D721Med (cell line): ENCODE results near the gene DECR2.

ENCODE experiments used
- DNase-seq: peaks from one replicate; pipeline ENCODE4 v3.0.0; 2011; ENCODE audit warnings: low spot score; ENCODE audit not compliant: insufficient read length
- FAIRE-seq: peaks from 2 replicates; lab custom pipeline; 2011; peaks lifted over from hg19 to GRCh38; lab: Jason Lieb, UNC
- TF ChIP-seq, protein P1 (sequence below): IDR thresholded peaks from 2 replicates; pipeline ENCODE4 v1.5.1; 2012; ENCODE audit warnings: mild to moderate bottlenecking, control low read depth; ENCODE audit not compliant: insufficient read depth; ENCODE audit errors: missing control alignments

DECR2 gene

DNA sequence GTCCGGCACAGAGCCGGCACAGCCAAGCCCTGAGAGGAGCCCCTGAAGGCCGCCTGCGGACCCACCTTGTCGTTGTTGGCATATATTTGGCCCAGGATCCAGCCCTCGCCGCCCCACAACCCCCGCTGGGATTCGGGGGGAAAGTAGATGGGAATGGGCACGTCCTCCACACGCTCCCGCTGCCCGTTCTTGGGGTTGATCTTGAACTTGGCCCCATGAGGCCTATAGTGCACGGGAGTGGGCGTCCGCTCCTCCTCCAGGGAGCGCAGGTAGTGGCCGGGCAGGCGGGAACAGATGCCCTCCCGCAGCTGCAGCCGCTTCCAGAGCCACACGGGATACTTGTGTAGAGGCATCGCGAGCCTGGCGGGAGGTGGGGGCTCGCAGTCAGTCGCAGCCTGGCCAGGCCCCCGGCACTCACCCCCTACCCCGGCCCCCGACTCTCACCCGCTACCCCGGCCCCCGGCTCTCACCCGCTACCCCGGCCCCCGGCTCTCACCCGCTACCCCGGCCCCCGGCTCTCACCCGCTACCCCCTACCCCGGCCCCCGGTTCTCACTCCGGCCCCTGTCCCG, 31.7 kb upstream of the DECR2 start:
- FAIRE-seq (no peak), DNase-seq (no peak)
- TF ChIP-seq, protein P1, sequence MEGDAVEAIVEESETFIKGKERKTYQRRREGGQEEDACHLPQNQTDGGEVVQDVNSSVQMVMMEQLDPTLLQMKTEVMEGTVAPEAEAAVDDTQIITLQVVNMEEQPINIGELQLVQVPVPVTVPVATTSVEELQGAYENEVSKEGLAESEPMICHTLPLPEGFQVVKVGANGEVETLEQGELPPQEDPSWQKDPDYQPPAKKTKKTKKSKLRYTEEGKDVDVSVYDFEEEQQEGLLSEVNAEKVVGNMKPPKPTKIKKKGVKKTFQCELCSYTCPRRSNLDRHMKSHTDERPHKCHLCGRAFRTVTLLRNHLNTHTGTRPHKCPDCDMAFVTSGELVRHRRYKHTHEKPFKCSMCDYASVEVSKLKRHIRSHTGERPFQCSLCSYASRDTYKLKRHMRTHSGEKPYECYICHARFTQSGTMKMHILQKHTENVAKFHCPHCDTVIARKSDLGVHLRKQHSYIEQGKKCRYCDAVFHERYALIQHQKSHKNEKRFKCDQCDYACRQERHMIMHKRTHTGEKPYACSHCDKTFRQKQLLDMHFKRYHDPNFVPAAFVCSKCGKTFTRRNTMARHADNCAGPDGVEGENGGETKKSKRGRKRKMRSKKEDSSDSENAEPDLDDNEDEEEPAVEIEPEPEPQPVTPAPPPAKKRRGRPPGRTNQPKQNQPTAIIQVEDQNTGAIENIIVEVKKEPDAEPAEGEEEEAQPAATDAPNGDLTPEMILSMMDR, result no peak

DNA sequence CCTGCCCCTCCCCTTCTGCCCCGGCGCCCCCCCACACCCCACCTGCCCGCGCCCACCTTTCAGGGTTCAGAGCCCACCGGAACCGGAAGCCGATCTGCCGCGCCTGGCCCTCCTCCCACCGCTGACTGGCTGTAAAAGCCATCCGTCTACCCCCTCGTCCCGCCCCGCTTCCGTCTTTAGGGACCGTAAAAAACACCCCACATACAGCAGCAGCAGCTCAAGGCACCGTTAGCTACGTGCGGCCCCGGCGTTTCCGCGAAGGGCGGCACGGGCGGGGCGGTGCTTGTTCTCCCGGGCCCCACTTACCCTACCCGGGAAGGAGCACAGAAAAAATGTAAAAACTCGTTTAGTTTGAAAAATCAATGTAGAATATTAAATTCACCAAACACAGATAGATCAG, 31.2 kb upstream of the DECR2 start, which contains the start of gene MRPL28:
Gene MRPL28, minus strand, starts transcription at position 96 of the 400 bp plus-strand sequence. CDS start 320 bp downstream, outside the sequence.
- DNase-seq (peak; percentile 98), FAIRE-seq (no peak)
- TF ChIP-seq, protein P1, result no peak

DNA sequence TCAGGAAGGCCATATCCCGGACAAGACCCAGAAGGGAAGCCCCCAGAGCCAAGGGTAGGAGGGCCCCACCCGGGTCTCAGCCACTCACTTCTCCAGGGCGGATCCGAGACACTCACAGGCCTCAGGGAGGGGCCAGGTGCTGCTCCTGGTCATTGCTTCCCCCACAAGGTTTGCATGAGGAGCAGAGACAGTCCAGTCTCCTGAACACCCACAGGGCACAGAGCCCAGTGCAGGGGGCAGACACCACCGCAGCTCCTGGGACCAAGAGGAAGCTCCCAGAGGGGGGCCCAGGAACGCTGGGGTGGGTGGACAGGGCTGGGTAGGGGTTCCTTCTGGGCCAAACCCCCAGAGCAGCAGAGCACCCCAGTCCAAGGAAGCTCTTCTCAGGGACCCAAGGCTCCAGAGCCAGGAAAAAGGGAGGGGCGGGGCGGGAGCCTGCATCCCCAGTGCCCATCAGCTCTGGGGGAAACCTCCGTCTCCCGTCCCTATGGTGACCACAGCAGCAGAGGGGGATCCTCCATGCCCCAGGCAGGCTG, 30.6 kb upstream of the DECR2 start:
- no peak for DNase-seq
- no peak for FAIRE-seq
- TF ChIP-seq, protein P1, result no peak

DNA sequence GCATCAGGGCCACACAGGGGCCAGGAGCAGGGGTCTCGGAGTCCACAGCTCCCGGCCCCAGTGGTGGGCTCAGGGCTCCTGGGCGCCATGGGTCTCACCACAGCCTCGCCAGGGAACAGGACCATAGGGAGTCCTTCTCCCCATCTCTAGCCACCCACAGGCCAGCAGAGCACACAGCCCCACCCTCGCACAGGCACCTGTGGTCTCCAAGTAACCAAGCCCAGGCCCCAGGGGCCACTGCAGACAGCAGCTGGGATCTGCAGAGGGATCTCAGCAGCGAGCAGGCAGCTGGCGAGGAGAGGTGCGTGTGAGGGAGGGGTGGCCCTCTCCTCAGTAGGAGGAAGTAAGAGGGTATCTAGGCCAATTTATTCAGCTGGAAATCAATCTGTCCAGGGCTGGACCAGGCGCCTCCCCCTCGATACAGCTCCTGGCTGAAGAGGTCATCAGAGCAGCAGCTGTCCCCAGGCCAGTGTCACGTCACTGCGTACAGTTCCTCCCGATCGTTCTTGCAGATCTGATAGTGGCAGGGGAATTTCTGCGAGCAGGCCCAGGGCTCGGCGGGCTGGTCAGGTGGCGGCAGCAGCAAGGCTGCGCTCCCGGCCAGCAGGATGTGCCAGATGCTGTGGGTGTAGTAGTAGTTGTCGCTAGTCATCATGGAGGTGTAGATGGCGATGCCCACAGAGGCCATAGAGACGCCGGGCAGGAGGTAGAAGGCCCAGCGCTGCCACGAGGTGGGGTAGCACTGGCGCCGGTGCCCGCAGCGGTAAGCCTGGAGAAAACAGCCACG, 30.0 kb upstream of the DECR2 start:
- TF ChIP-seq, protein P1, result no peak
- FAIRE-seq, result no peak
- no peak for DNase-seq

DNA sequence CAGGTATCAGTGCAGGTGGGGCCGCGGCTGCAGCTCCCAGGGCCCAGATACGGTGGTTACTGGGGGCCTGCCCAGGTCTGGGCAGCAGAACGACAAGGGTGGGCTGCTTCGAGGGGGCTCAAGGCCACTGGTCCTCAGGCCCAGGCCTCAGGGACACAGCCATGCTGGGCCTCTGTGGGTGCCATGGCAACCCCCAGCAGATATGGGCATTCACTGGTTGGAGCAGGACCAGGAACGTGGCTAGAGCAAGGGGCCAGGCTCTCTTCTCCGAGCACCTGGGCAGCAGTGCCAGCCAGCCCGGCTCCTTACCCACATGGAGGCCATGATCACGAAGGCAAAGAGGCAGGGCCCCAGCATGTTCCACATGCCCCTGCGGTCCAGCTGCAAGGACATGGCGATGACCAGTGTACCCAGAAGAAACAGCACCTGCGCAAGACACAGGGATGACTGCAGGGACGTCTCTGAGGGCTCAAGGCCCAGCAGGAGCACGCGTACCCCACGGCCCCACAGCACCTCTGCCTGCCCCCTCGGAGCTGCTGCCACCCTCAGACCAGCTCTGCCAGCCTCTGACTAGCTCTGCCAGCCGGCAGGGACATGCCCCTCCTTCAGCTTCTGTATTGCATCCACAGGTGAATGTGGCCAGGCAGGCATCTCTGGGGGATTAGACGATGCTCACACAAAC, 29.2 kb upstream of the DECR2 start:
- FAIRE-seq, result no peak
- TF ChIP-seq, protein P1, result no peak
- DNase-seq, result no peak

DNA sequence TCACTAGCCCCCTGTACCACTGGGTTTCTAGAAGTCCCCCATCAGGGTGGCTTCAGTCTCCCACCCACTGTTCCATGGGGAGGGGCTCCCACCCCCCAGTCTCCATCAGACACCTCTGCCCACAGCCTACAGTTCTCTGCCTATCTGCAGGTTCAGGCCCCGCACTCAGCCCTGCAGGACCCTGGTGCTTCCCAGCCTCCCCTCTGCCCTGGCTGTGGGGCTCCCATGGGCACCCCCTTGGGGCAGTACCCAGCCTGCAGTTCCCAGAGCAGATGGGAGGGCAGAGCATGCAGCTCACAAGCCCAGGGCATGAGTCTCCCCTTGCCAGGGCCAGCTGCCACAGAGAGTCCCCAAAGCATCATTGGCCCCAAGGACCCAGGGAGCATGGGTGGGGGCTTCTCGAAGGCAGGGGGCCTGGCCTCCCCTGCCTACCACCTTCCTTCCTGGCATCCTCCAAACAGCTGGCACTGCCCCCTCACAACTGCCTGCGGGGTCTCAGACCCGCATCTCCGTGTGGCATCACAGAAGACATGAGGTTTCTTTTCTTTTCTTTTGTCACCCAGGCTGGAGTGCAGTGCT, 28.6 kb upstream of the DECR2 start:
- TF ChIP-seq, protein P1, result no peak
- DNase-seq (no peak), FAIRE-seq (no peak)
